Cardiac muscle cell (in vitro differentiated cells and primary cell): Measurements from ENCODE around the gene PPIL6. TPM values are rescaled to one million over a fixed set of nuclear protein-coding genes. Genes with fewer than 3 reads are reported as not detected.
A peak's percentile ranks its signal among the peaks of the same experiment; 100 is the strongest.

Source experiments
- DNase-seq, 2 donors: peaks; one replicate each; pipeline versions ENCODE4 v3.0.0 to v3.0.0-alpha.2; 2010 to 2017; ENCODE audit warnings: low read depth in 1 of 2, low spot score in 1 of 2
- H3K27ac ChIP-seq: fragments of 200-600 bp; sonication (generic); 2 replicates; pipeline ENCODE4 v1.5.1; 2016
- H3K27me3 ChIP-seq: fragments of 200-600 bp; sonication (generic); 2 replicates; pipeline ENCODE4 v1.6.0; 2016; ENCODE audit warnings: control low read depth
- H3K36me3 ChIP-seq: fragments of 200-600 bp; sonication (generic); 2 replicates; pipeline ENCODE4 v1.5.1; 2016; ENCODE audit warnings: control low read depth
- H3K4me1 ChIP-seq: fragments of 200-600 bp; sonication (generic); 2 replicates; pipeline ENCODE4 v1.8.1; 2017; ENCODE audit warnings: low read depth, mild to moderate bottlenecking, mixed run types
- H3K4me3 ChIP-seq: fragments of 200-600 bp; sonication (generic); 2 replicates; pipeline ENCODE4 v1.5.1; 2016; ENCODE audit warnings: mild to moderate bottlenecking
- H3K9me3 ChIP-seq: fragments of 200-600 bp; sonication (generic); 2 replicates; pipeline ENCODE4 v1.5.1; 2017; ENCODE audit warnings: low read depth, mild to moderate bottlenecking, control low read depth
- CTCF ChIP-seq: IDR thresholded peaks from 2 replicates; pipeline ENCODE4 v1.5.1; 2012; ENCODE audit warnings: low read depth, mild to moderate bottlenecking, low read length
- polyA plus RNA-seq: library from polyadenylated mRNA; unstranded; fragments of >200 nt; fragmentation: Nextera tagmentation; extraction: Ambion mirVana; gene quantifications from 2 replicates; pipeline ENCODE4 v1.2.1, GENCODE V29; 2016
- total RNA-seq: library from RNA; depleted of rRNA; stranded (reverse); fragments of >200 nt; gene quantifications from 2 replicates; pipeline ENCODE4 v1.2.3, GENCODE V29; 2016

PPIL6 gene
- total and polyA plus RNA-seq, 2 experiments from 2014 or later = 7.3 to 8.7 TPM

DNA sequence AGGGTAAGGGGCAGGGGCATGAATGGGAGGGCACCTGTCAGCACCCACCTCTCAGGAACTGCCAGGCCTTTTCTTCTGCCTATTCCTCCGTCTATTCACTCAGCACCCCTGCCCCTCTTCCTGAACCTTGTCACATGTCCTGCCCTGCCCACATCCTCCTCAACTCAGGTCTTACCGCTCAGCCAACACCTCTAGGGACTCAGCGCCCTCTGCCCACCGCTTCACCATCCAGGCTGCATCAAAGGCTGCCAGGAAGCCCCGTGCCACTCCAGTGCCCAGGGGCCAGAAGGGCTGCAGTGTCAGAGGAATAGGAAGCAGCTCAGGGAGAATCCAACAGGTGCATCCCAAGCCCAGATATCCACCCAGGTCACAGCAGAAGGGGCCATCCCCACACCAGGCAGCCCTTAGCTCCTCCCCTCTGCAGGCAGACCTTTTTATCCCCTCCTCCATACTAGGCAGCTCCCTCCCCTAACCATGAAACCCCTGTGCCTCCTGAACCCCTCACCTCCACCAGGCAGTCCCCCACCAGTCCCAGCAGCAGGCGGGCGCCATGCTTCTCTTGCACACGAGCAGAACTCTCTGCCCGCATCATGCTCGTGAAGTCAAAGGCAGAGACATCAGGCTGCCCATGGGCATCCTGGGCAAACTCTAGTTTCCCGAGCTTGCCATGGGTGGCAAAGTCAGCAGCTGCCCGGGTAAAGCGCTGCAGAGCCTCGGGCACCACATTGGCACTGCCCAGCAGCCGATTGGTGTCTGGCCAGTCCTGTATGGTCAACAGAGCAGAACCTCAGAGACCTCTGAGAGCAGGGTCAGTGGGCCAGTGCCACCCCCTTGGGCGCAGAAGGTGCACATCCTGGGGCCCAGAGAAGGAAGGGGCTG is 9.6 kb upstream of the PPIL6 start:
- peaks cover 2% of the 10 kb centered on the region for H3K27me3 ChIP-seq
- H3K9me3 ChIP-seq = no peaks in the 10 kb centered on the region
- H3K27ac ChIP-seq = no peak overlapping the region
- no peak for TF ChIP-seq CTCF
- H3K4me3 ChIP-seq = no peak overlapping the region
- H3K4me1 ChIP-seq = no peaks in the 10 kb centered on the region
- H3K36me3 ChIP-seq = no peaks in the 10 kb centered on the region
- no peak for DNase-seq

DNA sequence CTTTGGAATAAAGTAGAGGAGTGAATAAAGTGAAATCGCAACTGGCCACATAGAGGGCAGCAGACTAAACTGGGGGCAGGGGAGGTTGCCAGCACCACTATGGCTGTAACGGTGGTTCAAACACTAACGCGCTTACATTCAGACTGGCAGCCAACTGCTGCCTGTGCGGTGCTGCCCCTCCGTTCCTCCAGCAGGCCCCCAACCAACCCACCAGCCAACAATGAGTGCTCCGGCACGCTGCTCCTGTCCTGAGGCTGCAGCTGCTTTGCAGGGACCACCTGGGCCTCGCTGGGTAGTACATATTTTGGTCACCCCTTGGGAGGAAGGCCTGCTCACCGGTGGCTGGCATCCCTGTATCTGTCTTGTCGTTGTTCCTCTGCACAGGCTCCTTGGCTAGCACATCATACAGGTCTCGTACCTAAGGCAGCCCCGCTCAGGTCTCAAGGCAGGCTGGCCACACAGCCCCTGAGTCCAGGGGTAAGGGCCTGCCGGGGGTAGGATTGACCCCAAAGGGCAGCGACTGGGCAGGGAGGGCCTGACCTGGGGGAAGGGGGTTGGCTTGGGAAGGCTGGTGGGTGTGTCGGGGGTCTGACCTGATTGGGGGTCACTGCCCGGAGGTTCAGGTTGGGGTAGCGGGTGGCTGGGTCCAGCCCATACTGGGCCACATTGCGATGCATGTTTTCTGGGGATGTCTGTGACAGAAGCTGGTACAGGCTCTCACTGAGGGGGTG is 8.8 kb upstream of the PPIL6 start:
- no peaks in the 10 kb centered on the region for H3K4me1 ChIP-seq
- no peaks in the 10 kb centered on the region for H3K9me3 ChIP-seq
- H3K27me3 ChIP-seq = no peaks in the 10 kb centered on the region
- no peak for DNase-seq
- no peaks in the 10 kb centered on the region for H3K36me3 ChIP-seq
- no peak overlapping the region for H3K4me3 ChIP-seq
- H3K27ac ChIP-seq = no peak overlapping the region
- TF ChIP-seq CTCF = no peak

DNA sequence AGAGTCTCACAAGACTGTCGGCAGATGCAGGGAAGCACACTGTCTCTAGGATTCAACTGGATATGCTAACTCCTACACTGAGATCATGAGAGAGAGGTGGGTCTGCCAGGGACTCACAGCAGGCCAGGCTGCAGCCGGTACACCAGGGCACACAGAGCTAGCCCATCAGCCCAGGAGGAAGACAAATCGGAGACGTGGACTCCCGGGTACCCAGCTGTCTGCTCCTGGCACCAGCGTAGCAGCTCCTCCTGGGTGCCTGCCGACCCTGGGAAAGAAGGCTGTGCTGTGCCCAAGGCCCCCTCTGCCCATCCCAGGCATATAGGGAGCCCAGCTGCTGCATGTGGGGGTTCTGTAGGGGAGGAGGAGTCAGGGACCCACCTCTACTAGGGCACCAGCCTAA is 8.2 kb upstream of the PPIL6 start:
- Histone ChIP-seq H3K9me3 (no peaks in the 10 kb centered on the region), H3K4me1 (no peaks in the 10 kb centered on the region), H3K27me3 (no peaks in the 10 kb centered on the region), H3K4me3 (no peak overlapping the region), H3K36me3 (no peaks in the 10 kb centered on the region), H3K27ac (no peak overlapping the region)
- no peak for DNase-seq
- TF ChIP-seq CTCF = no peak

- no peak for TF ChIP-seq CTCF
- peak in 1 of 2 donors; percentile 20 for DNase-seq
- no peaks in the 10 kb centered on the region for H3K36me3 ChIP-seq
Measured at GRCh38 chr6:109447878-109448555, 7.6 kb upstream of the PPIL6 start.

GRCh38 chr6:109447087-109447486 is 6.7 kb upstream of the PPIL6 start:
- TF ChIP-seq CTCF = no peak
- H3K4me1 ChIP-seq = no peaks in the 10 kb centered on the region
- H3K9me3 ChIP-seq = no peaks in the 10 kb centered on the region
- no peaks in the 10 kb centered on the region for H3K36me3 ChIP-seq
- H3K4me3 ChIP-seq = no peak overlapping the region
- DNase-seq = no peak
- H3K27me3 ChIP-seq = no peaks in the 10 kb centered on the region
- H3K27ac ChIP-seq = no peak overlapping the region

More at GRCh38 chr6:109447878-109448555, 7.6 kb upstream of the PPIL6 start:
- H3K27ac ChIP-seq = no peak overlapping the region
- H3K27me3 ChIP-seq = no peaks in the 10 kb centered on the region
- H3K9me3 ChIP-seq = no peaks in the 10 kb centered on the region
- H3K4me1 ChIP-seq = no peaks in the 10 kb centered on the region
- no peak overlapping the region for H3K4me3 ChIP-seq
